HG02852 (cell line): ENCODE measurements around the gene LRRC28.

Experiments used
- ATAC-seq: cut with Tn5 transposase; IDR thresholded peaks from one replicate; pipeline ENCODE4 v1.9.1; 2021; ENCODE audit warnings: mild to moderate bottlenecking, moderate library complexity; ENCODE audit not compliant: unreplicated experiment

Gene LRRC28

GRCh38 chr15:99433757-99434450, 182.6 kb downstream of the LRRC28 start:
- ATAC-seq: no peak

- ATAC-seq: no peak
Measured at GRCh38 chr15:99434506-99435112, 183.3 kb downstream of the LRRC28 start.

GRCh38 chr15:99435113-99435695, 183.9 kb downstream of the LRRC28 start:
- no peak for ATAC-seq

- ATAC-seq: no peak
Measured at GRCh38 chr15:99435877-99436541, 184.7 kb downstream of the LRRC28 start.

GRCh38 chr15:99436542-99437314, 185.4 kb downstream of the LRRC28 start:
- ATAC-seq: no peak

GRCh38 chr15:99437315-99438223, 186.3 kb downstream of the LRRC28 start:
- ATAC-seq: no peak

- no peak for ATAC-seq
Measured at GRCh38 chr15:99438224-99438585, 186.9 kb downstream of the LRRC28 start.

GRCh38 chr15:99438691-99439523, 187.6 kb downstream of the LRRC28 start:
- no peak for ATAC-seq

GRCh38 chr15:99439524-99439835, 188.2 kb downstream of the LRRC28 start:
- ATAC-seq: no peak

- ATAC-seq: no peak
Measured at GRCh38 chr15:99440029-99440428, 188.7 kb downstream of the LRRC28 start.
